Effector memory CD8-positive, alpha-beta T cell (primary cell): ENCODE data around the gene PRSS57.

Source experiments
- ATAC-seq: fragments of 150-1000 bp; cut with Tn5 transposase; replicated peaks from 2 replicates; pipeline ENCODE4 v1.10.0; 2021; ENCODE audit warnings: mild to moderate bottlenecking, moderate library complexity
- DNase-seq, 3 experiments: peaks; one replicate each; pipeline ENCODE4 v3.0.0; 2021
- H3K27ac Mint-ChIP-seq, 2 donors: one replicate each; pipeline ENCODE4 v1.8.0; 2022; ENCODE audit warnings: mild to moderate bottlenecking in 2 of 2, mixed read lengths in 2 of 2, moderate library complexity in 2 of 2
- H3K27me3 Mint-ChIP-seq, 2 donors: one replicate each; pipeline ENCODE4 v1.8.0; 2022; ENCODE audit warnings: mixed read lengths in 2 of 2
- H3K36me3 Mint-ChIP-seq: one replicate; pipeline ENCODE4 v1.8.0; 2022; ENCODE audit warnings: mild to moderate bottlenecking, moderate library complexity, mixed read lengths; ENCODE audit not compliant: insufficient read depth
- H3K4me1 Mint-ChIP-seq, 2 donors: one replicate each; pipeline ENCODE4 v1.8.0; 2022; ENCODE audit warnings: low read depth in 2 of 2, mixed read lengths in 2 of 2
- H3K4me3 Mint-ChIP-seq, 2 donors: one replicate each; pipeline ENCODE4 v1.8.0; 2022; ENCODE audit warnings: mild to moderate bottlenecking in 2 of 2, mixed read lengths in 2 of 2, moderate library complexity in 2 of 2
- H3K9me3 Mint-ChIP-seq, 2 donors: one replicate each; pipeline ENCODE4 v1.8.0; 2022; ENCODE audit warnings: mixed read lengths in 2 of 2

Gene PRSS57

DNA sequence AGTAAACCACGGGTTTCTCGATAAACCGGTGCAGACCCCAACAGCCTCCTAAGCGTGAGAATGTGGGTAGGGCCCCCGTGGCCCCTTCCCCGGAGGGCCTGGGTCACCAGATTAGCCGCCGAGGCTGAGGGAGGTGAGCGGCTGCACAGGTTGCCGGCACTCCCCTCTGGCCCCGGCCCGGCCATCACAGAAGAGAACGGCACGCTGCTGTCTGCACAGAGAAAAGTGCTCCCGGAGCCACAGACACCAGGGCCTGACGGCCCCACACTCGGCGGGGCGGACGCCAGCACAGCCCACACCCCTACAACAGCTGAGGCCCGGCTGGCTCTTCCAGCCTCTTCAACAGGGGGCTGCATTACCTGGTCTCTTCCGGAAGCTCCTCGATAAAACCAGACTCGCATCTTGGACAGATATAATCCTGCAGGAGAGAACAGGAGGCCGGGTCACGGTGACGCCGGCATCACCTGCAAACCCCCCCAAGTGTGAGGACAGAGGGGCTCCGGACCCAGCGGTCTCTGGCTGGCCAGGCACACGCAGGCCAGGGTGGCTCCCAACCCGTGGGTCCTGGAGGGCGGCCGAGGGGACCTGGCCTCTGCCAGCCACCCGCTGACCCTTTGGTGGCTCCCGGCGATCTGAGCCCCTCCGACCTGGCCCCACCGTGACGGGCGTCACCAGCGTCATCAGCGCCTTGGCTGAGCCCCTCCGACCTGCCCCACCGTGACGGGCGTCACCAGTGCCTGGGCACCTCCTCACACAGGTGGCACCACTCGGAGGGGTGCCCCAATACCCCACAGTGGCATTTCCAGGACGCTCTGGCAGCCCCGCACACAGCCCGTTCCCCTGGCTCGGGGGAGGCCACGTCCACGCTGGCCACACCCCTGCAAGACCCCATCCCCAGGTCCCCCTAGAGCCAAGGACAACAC is 42.5 kb downstream of the PRSS57 start:
- DNase-seq (no peak), ATAC-seq (no peak)
- no peak overlapping the region for H3K27ac Mint-ChIP-seq
- H3K4me3 Mint-ChIP-seq, result no peak overlapping the region
- peaks cover 30 to 31% of the 10 kb centered on the region in 2 donors for H3K4me1 Mint-ChIP-seq
- H3K36me3 Mint-ChIP-seq, result peaks cover 68% of the 10 kb centered on the region
- no peaks in the 10 kb centered on the region for H3K9me3 Mint-ChIP-seq
- H3K27me3 Mint-ChIP-seq, result no peaks in the 10 kb centered on the region

DNA sequence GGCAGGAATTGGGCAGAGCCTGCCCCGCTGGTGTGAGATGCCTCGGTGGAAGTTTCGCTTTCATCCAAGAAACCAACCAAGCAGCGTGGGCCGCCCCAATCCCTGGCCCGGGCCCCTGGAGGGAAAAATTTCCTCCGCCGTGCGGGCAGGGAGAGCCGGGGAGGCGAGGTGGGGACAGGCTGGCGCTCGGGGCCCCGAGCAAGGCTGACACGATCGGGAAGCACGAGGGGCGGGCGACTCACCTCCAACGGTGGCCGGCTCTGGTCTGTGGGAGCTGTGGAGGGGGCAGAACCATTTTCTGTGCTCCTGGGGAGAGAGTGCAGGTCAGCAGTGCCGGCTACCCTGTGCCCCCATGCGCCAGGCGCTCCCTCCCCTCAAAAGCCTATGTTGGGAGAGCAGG is 43.3 kb downstream of the PRSS57 start:
- Mint-ChIP-seq H3K27ac (no peak overlapping the region), H3K9me3 (no peaks in the 10 kb centered on the region), H3K4me3 (no peak overlapping the region), H3K27me3 (no peaks in the 10 kb centered on the region), H3K36me3 (peaks cover 65% of the 10 kb centered on the region), H3K4me1 (peaks cover 22 to 24% of the 10 kb centered on the region in 2 donors)
- ATAC-seq, result no peak
- DNase-seq, result no peak

GRCh38 chr19:651114-651818 is 44.0 kb downstream of the PRSS57 start:
- DNase-seq (no peak), ATAC-seq (no peak)
- peaks cover 68% of the 10 kb centered on the region for H3K36me3 Mint-ChIP-seq
- H3K9me3 Mint-ChIP-seq, result no peaks in the 10 kb centered on the region
- H3K27ac Mint-ChIP-seq, result peak overlapping the region in 1 of 2 donors; percentile 46
- peaks cover 17 to 20% of the 10 kb centered on the region in 2 donors for H3K4me1 Mint-ChIP-seq
- H3K4me3 Mint-ChIP-seq, result no peak overlapping the region
- H3K27me3 Mint-ChIP-seq, result no peaks in the 10 kb centered on the region

DNA sequence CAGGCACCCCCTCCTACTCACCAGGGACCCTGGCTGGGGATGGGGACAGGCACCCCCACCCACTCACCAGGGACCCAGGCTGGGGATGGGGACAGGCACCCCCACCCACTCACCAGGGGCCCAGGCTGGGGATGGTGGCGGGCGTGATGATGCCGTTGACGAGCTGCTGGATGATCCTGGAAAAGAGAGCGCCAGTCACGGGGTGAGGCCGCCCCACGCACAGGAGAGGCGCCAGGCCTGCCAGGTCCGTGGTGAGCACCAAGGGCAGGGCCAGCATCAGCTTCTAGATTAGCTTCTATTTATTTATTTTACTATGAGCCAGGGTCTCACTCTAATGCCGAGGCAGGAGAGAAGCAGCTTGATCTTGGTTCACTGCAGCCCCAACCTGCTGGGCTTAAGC is 45.1 kb downstream of the PRSS57 start:
- H3K4me3 Mint-ChIP-seq, result no peak overlapping the region
- H3K27ac Mint-ChIP-seq, result no peak overlapping the region
- DNase-seq (no peak), ATAC-seq (no peak)
- no peaks in the 10 kb centered on the region for H3K9me3 Mint-ChIP-seq
- no peaks in the 10 kb centered on the region for H3K27me3 Mint-ChIP-seq
- H3K36me3 Mint-ChIP-seq, result peaks cover 64% of the 10 kb centered on the region
- H3K4me1 Mint-ChIP-seq, result peaks cover 5 to 9% of the 10 kb centered on the region in 2 donors

DNA sequence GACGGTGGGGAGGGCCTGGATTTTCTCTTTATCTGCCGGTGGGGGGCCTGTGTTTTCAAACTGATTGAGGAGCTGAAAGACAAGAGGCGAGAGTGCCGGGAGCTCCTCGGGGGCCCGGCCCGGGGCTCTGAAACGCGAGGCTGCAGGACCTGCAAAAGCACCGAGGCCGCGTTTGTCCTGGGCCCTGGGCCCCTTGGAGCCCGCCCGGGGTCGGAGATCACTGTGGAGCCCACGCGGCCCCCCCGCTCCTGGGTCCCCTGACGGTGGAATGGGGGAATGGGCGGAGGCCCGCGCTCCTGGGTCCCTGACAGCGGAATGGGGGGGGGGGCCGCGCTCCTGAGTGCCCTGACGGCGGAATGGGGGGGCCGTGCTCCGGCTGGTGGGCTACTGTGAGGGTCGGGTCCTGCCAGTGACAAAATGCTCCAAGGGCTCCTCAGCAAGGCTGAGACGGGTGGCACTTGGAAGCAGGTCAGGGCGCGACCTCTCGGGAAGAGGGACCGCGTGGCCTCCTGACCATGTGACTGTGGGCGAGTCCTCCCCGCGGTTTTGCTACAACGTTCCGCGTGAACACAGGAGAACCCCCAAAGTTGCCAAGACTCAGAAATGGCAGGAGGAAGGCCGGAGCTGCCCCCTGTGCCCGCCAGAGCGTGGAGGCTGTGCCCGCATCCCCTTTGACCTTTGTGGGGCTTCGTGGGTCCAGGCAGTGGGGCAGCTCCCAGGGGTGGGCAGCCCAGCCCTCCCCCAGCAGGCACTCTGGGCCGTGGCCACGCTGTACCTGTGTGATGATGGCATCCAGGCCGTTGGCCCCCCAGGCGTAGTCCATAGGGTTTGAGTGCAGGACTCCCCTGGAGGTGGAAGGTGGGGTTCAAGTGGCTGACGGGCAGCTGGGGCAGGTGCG is 46.1 kb downstream of the PRSS57 start:
- H3K9me3 Mint-ChIP-seq, result no peaks in the 10 kb centered on the region
- peaks cover 0 to 3% of the 10 kb centered on the region in 2 donors for H3K4me1 Mint-ChIP-seq
- H3K36me3 Mint-ChIP-seq, result peaks cover 55% of the 10 kb centered on the region
- no peak overlapping the region for H3K4me3 Mint-ChIP-seq
- peak overlapping the region in 1 of 2 donors; percentile 31 for H3K27ac Mint-ChIP-seq
- no peak for ATAC-seq
- no peaks in the 10 kb centered on the region for H3K27me3 Mint-ChIP-seq
- no peak for DNase-seq

- Mint-ChIP-seq H3K36me3 (peaks cover 52% of the 10 kb centered on the region), H3K27ac (no peak overlapping the region), H3K27me3 (no peaks in the 10 kb centered on the region), H3K4me3 (no peak overlapping the region), H3K9me3 (no peaks in the 10 kb centered on the region), H3K4me1 (peaks cover 0 to 3% of the 10 kb centered on the region in 2 donors)
- DNase-seq (no peak), ATAC-seq (no peak)
These were observed 46.9 kb downstream of the PRSS57 start for GRCh38 chr19:648305-648704.

DNA sequence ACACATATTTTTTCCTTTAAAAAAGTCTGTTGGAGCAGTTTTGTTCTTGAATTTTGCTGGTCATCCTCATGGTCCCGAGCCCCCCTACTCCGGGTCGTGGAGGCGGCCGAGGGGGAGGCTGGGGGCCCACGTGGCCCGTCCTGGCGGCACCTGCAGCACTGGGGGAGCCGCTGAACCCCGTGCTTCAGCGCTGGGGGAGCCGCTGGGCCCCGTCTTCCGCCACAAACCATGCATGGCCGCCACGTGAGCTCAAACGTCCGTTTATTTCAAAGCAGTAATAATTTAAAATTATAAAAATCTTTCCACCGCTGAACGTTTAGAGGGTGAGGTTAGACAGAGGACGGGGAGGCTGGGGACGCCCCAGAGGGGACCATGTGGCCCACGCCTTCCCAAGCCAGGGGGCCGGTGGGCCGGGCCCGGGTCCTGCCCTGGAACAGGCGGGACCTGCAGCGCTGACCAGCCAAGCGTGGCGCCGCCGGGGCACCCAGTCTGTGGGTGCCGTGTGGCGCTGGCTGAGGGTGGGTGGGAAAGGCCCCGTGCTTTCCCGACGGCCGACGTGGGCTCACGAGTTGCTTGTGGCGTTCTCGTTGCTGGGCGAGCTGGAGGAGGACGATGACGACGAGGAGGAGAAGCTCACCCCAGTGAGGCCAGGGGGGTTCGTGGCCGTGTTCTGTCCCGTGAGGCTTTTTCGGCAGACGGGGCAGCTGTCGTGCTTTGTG is 47.5 kb downstream of the PRSS57 start:
- peaks cover 49% of the 10 kb centered on the region for H3K36me3 Mint-ChIP-seq
- no peak overlapping the region for H3K27ac Mint-ChIP-seq
- H3K4me3 Mint-ChIP-seq, result no peak overlapping the region
- no peak for DNase-seq
- H3K4me1 Mint-ChIP-seq, result no peaks in the 10 kb centered on the region
- H3K27me3 Mint-ChIP-seq, result no peaks in the 10 kb centered on the region
- no peak for ATAC-seq
- H3K9me3 Mint-ChIP-seq, result no peaks in the 10 kb centered on the region

DNA sequence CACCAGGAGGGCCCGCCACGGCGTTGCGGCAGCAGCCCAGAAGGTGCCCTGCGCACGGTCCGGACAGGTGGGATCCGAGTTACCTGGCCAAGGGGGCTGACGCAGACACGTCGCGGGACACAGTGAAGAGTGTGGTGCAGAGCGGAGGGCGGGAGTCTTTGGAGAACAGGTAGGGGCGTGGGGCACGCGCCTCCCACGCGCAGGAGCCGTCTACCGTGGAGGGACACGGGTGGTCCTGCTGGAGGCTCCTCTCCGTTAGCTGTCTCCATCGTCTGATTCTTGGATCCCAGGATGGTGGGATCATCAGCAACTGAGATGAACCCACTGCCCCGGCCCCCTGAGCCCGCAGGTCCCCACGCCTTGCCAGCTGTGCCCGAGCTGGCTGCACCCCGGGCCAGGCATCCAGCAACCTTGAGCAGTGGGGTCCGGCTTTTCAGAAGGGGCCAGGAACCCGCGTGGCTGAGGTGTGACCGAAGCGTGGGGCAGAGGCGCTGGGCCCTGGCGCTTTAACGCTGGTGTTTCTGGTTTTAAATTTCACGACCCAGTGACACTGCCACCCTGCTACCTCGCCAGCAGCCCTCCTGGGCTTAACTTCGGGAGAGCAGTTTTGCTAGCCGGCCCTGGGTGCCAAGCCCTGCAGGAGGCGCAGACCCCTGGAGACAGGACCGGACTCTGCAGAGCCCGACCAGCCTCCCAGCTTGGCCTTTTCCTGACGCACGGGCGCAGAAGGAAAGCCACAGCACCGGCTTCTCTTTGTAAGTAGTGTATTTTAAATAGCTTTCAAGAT is 48.3 kb downstream of the PRSS57 start:
- no peaks in the 10 kb centered on the region for H3K4me1 Mint-ChIP-seq
- H3K36me3 Mint-ChIP-seq, result peaks cover 52% of the 10 kb centered on the region
- H3K4me3 Mint-ChIP-seq, result no peak overlapping the region
- no peak overlapping the region for H3K27ac Mint-ChIP-seq
- no peaks in the 10 kb centered on the region for H3K27me3 Mint-ChIP-seq
- no peak for ATAC-seq
- DNase-seq, result no peak
- H3K9me3 Mint-ChIP-seq, result no peaks in the 10 kb centered on the region

GRCh38 chr19:645912-646778 is 49.1 kb downstream of the PRSS57 start:
- Mint-ChIP-seq H3K27me3 (no peaks in the 10 kb centered on the region), H3K4me1 (no peaks in the 10 kb centered on the region), H3K4me3 (peak overlapping the region in 1 of 2 donors; percentile 25), H3K27ac (peak overlapping the region in 1 of 2 donors; percentile 44), H3K36me3 (peaks cover 50% of the 10 kb centered on the region), H3K9me3 (no peaks in the 10 kb centered on the region)
- ATAC-seq (no peak), DNase-seq (no peak)

DNA sequence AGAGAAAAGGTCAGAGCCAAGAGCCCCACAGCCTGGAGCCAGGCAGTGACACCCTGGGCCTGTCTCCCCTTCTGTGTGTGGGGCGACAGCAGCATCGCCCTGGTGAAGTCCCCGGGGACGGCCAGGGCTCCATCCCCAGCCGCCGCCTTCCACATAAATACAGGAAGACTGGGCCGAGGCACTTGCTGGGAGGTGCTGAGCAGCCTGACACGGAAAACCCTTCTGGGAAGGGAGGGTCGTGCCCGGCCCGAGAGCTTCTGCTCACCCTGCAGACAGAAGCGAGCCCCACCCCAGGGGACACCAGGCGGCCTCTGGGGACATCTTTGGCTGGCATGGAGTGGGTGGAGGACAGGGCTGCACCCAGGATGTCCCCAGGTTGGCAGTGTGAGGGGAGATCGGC is 50.5 kb downstream of the PRSS57 start:
- ATAC-seq (no peak), DNase-seq (no peak)
- H3K4me1 Mint-ChIP-seq, result peaks cover 1 to 3% of the 10 kb centered on the region in 2 donors
- H3K27me3 Mint-ChIP-seq, result no peaks in the 10 kb centered on the region
- H3K27ac Mint-ChIP-seq, result no peak overlapping the region
- no peaks in the 10 kb centered on the region for H3K9me3 Mint-ChIP-seq
- H3K36me3 Mint-ChIP-seq, result peaks cover 47% of the 10 kb centered on the region
- no peak overlapping the region for H3K4me3 Mint-ChIP-seq

DNA sequence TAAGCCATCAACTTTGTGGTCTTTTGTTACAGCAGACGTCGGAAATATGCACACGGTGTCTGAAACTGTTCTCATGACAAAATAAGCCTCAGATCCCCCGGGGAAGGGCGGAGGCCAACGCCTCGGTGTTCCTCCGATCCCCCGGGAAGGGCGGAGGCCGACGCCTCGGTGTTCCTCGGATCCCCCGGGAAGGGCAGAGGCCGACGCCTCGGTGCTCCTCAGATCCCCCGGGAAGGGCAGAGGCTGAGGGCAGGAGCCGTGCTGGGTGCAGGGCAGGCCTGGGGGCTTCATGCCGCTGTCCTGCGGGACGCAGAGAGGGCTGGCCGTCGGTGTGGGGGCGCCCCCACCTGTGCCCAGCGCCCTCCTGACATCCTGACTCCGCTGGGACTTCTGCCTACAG is 50.9 kb downstream of the PRSS57 start:
- Mint-ChIP-seq H3K27me3 (no peaks in the 10 kb centered on the region), H3K36me3 (peaks cover 49% of the 10 kb centered on the region), H3K4me1 (peaks cover 3 to 6% of the 10 kb centered on the region in 2 donors), H3K4me3 (no peak overlapping the region), H3K27ac (no peak overlapping the region), H3K9me3 (no peaks in the 10 kb centered on the region)
- ATAC-seq, result no peak
- no peak for DNase-seq
